ENCODE results near the gene AKR7A3. TPM values are rescaled to one million over a fixed set of nuclear protein-coding genes. Genes with fewer than 3 reads are reported as not detected.

Gene AKR7A3
- total and polyA plus RNA-seq, 2 of the 4 experiments (the other 2 are of a cell fraction), result 0.18 to 0.62 TPM

- Histone ChIP-seq H2AK9ac (replicated peaks; ENCODE audit: low read depth, low read length, poor library complexity) (no peak overlapping the region), H4K91ac (ENCODE audit: insufficient read depth, low read depth, low read length) (no peak overlapping the region), H3K27me3 (ENCODE audit: control insufficient read depth, insufficient read depth, low read length) (no peaks in the 10 kb centered on the region), H3K9ac (ENCODE audit: low read depth, low read length) (no peak overlapping the region), H3K23ac (ENCODE audit: low read depth, low read length) (no peak overlapping the region), H3K9me1 (ENCODE audit: insufficient read depth, low read length) (0 out of 2 replicates have a peak, but pooled peaks cover 10% of the 10 kb centered on the region), H4K5ac (ENCODE audit: low read depth, low read length) (no peak overlapping the region), H4K20me1 (ENCODE audit: insufficient read depth, low read length) (peaks cover 11% of the 10 kb centered on the region; the same call in 1 of the 2 replicates), H2AK5ac (ENCODE audit: low read depth, low read length) (no peak overlapping the region), H3K27ac (ENCODE audit: insufficient read depth, low read length) (no peak overlapping the region), H2BK15ac (ENCODE audit: low read depth, low read length) (no peak overlapping the region), H2BK5ac (ENCODE audit: low read depth, low read length, poor library complexity, severe bottlenecking) (no peak overlapping the region), H3K18ac (ENCODE audit: low read depth, low read length) (no peak overlapping the region), H3K4me2 (ENCODE audit: low read depth, low read length) (no peak overlapping the region), H2AFZ (replicated peaks; ENCODE audit: low read length, poor library complexity) (peak overlapping the region; percentile 8), H3K36me3 (ENCODE audit: control insufficient read depth, insufficient read depth, low read length) (peaks cover 26% of the 10 kb centered on the region), H2BK120ac (ENCODE audit: low read depth, low read length) (no peak overlapping the region), H3K14ac (replicated peaks; ENCODE audit: low read depth, low read length) (no peak overlapping the region), H2BK20ac (ENCODE audit: low read depth, low read length) (no peak overlapping the region), H3K79me1 (ENCODE audit: low read depth in 1 of 2, low read length in 2 of 2) (peaks cover 0 to 10% of the 10 kb centered on the region in 2 experiments; a peak in 1 of 4 replicates), H3K4ac (ENCODE audit: low read depth, low read length) (no peak overlapping the region), H3K4me1 (ENCODE audit: control insufficient read depth, insufficient read depth, low read length) (peaks cover 3% of the 10 kb centered on the region; the same call in 1 of the 2 replicates), H4K8ac (ENCODE audit: low read depth in 2 of 2, low read length in 2 of 2) (no peak overlapping the region), H3K9me3 (ENCODE audit: control insufficient read depth, insufficient read depth, low read length) (no peaks in the 10 kb centered on the region), H3K56ac (ENCODE audit: extremely low read depth, insufficient read depth, low read length) (no peak overlapping the region), H3K4me3 (ENCODE audit: insufficient read depth, low read depth, low read length) (no peak overlapping the region)
- intact Hi-C loops (cut with micrococcal nuclease), result no loop called here
- DNase-seq, result no peak
- ChIA-PET POLR2A (ENCODE audit: unreplicated experiment) (no interaction called here), CTCF (no interaction called here)
- BruUV-seq (replicated peaks), result no TSS peak
- dilution Hi-C loops (cut with HindIII; ENCODE audit: low sequenced_read_pairs, unreplicated experiment), result no loop called here
- TF ChIP-seq CEBPB (IDR thresholded peaks at IDR 0.05; ENCODE audit: low read depth, low read length), result no peak
- TF ChIP-seq RAD21 (IDR thresholded peaks at IDR 0.05; ENCODE audit: low read length), result no peak
- TF ChIP-seq MAFK (IDR thresholded peaks at IDR 0.05; ENCODE audit: low read depth, low read length), result no peak
- 100% methylated on average over 1 of the region's 5 CpGs; no CpG with 5 or more reads in 1 of the 2 experiments for WGBS, 2 experiments (ENCODE audit: extremely low coverage in 2 of 2, insufficient read length in 1 of 2)
- no peak for ATAC-seq (ENCODE audit: low read depth)
- in situ Hi-C loops (cut with MboI; ENCODE audit: low sequenced_read_pairs), result no loop called here
Measured at GRCh38 chr1:19262047-19262446, 26.5 kb downstream of the AKR7A3 start.

Measured in IMR-90 (cell line).